ENCODE results near the gene SH2B2.

DNA sequence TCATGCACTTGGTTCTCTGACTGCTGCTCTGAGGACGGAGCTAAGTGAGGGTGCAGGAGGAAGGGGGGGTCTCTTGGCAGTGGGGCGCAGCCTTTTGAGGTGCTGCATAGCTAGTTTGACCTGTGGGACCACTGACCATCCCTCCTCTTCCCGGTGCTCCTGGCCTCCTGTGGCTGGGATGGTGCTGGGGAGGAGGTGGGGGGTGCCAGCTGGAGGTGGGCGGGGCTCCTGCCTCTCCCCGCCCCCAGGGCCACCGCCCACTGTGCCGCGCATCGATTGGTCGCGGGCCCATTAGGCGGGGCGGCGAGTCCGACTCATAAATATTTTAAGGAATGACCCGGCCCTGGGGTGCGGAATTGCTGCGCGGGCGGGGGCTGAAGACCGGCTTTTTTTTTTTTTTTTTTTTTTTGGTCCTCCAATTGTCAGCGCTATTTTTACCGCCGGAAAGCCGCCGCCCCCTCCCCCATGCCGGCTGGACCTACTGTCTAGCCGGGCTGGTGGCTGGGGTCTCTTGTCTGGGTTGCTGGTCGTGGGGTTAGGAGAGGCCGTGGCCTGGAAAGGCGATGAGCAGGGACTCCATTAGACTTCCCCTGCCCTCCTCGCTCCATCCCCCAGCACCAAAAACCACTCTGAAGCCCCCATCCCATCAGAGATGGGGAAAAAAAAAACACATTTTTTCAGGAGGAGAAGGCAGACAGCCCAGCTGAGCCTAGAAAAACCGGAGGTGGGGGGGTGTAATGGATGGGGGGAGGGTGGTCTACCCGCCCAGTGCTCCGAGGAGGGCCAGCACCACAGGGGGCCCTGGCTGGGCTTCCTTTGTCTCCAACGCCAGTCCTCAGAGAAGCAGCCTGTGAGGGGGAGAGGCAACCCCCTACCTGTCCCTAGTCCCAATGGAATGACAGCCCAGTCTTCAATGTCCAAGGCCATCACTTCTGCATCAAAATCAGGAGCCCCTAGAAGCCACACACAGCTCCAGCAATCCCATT is 6.4 kb downstream of the SH2B2 start:
- TF ChIP-seq ATF6 (CRISPR knock-in tag; IDR thresholded peaks at IDR 0.05) (no peak), CREB1 (CRISPR knock-in tag; IDR thresholded peaks at IDR 0.05) (no peak), ZBTB21 (CRISPR knock-in tag; IDR thresholded peaks at IDR 0.05; ENCODE audit: borderline replicate concordance) (no peak), CTCF (IDR thresholded peaks at IDR 0.05) (no peak), SMAD3 (CRISPR knock-in tag; IDR thresholded peaks at IDR 0.05; ENCODE audit: borderline replicate concordance) (no peak), IRF2 (CRISPR knock-in tag; IDR thresholded peaks at IDR 0.05; ENCODE audit: borderline replicate concordance, low read depth) (no peak), ZNF138 (CRISPR knock-in tag; conservative IDR thresholded peaks at IDR 0.05) (no peak), GRHL2 (CRISPR knock-in tag; IDR thresholded peaks at IDR 0.05; ENCODE audit: insufficient replicate concordance, severe bottlenecking) (no peak), USF2 (CRISPR knock-in tag; IDR thresholded peaks at IDR 0.05) (no peak)
